H1 (cell line): ENCODE data around the gene HOXD1. TPM values are rescaled to one million over a fixed set of nuclear protein-coding genes. Genes with fewer than 3 reads are reported as not detected.

Experiments used
- CTCF ChIA-PET: fragments of 300-600 bp; sonication (Branson Sonifier 250); formaldehyde crosslinking; loops from one replicate; lab custom pipeline; 2021; ENCODE audit not compliant: partially characterized antibody; lab: Charles Lee
- POLR2A ChIA-PET: fragments of 300-600 bp; sonication (Branson Sonifier 250); formaldehyde crosslinking; loops from one replicate; lab custom pipeline; 2021; ENCODE audit warnings: inconsistent platforms; ENCODE audit not compliant: partially characterized antibody; lab: Charles Lee
- DNase-seq, 2 experiments: peaks; one replicate each; pipeline versions ENCODE4 v3.0.0 to v3.0.0-alpha.2; 2010 to 2022; ENCODE audit warnings: low spot score in 2 of 2, low read depth in 1 of 2, mixed read lengths in 1 of 2
- FAIRE-seq: peaks from 2 replicates; lab custom pipeline; 2011; peaks lifted over from hg19 to GRCh38; lab: Jason Lieb, UNC
- H2AFZ ChIP-seq: 2 replicates; pipeline ENCODE4 v1.8.1; 2012; ENCODE audit warnings: low read length, inconsistent platforms
- H2AK5ac ChIP-seq: 2 replicates; pipeline ENCODE4 v1.6.1; 2013; ENCODE audit warnings: low read depth, low read length
- H2BK120ac ChIP-seq: replicated peaks from 2 replicates; pipeline ENCODE3; 2013; ENCODE audit warnings: low read depth, low read length, inconsistent platforms
- H2BK12ac ChIP-seq: 2 replicates; pipeline ENCODE4 v1.6.1; 2013; ENCODE audit warnings: low read depth, low read length
- H2BK15ac ChIP-seq: 2 replicates; pipeline ENCODE4 v1.6.1; 2013; ENCODE audit warnings: low read length
- H2BK20ac ChIP-seq: 2 replicates; pipeline ENCODE4 v1.6.1; 2013; ENCODE audit warnings: low read length
- H2BK5ac ChIP-seq: 2 replicates; pipeline ENCODE4 v1.6.1; 2013; ENCODE audit warnings: low read depth, low read length
- H3K14ac ChIP-seq: 2 replicates; pipeline ENCODE4 v1.6.1; 2013; ENCODE audit warnings: inconsistent platforms; ENCODE audit not compliant: insufficient read length
- H3K18ac ChIP-seq: 2 replicates; pipeline ENCODE4 v1.6.1; 2013; ENCODE audit warnings: low read length; ENCODE audit errors: extremely low read depth
- H3K23ac ChIP-seq: 2 replicates; pipeline ENCODE4 v1.6.1; 2013; ENCODE audit warnings: inconsistent platforms; ENCODE audit not compliant: insufficient read length
- H3K23me2 ChIP-seq: 2 replicates; pipeline ENCODE4 v1.6.1; 2013; ENCODE audit warnings: low read depth, low read length
- H3K27ac ChIP-seq: 2 replicates; pipeline ENCODE4 v1.6.1; 2011; ENCODE audit warnings: low read depth, low read length, inconsistent platforms
- H3K27me3 ChIP-seq, 4 experiments: replicated peaks in 1 of 4; 1 replicate in 1 of 4; 2 replicates in 3 of 4; pipeline versions ENCODE4 v1.6.1 to v1.8.1; 2011 to 2013; ENCODE audit warnings: low read length in 3 of 4, mild to moderate bottlenecking in 3 of 4, inconsistent platforms in 2 of 4, mixed read lengths in 2 of 4, moderate library complexity in 1 of 4; ENCODE audit not compliant: control insufficient read depth in 3 of 4, insufficient read depth in 3 of 4; ENCODE audit errors: extremely low read depth in 1 of 4
- H3K36me3 ChIP-seq, 4 experiments: 2 replicates each; pipeline versions ENCODE4 v1.6.1 to v1.8.1; 2011 to 2013; ENCODE audit warnings: mild to moderate bottlenecking in 4 of 4, low read length in 3 of 4, moderate library complexity in 2 of 4, control low read depth in 1 of 4, inconsistent platforms in 1 of 4; ENCODE audit not compliant: insufficient read depth in 4 of 4, control insufficient read depth in 2 of 4
- H3K4ac ChIP-seq: replicated peaks from 2 replicates; pipeline ENCODE3; 2013; ENCODE audit warnings: low read length, low read depth, mixed read lengths, inconsistent platforms; ENCODE audit not compliant: insufficient read length
- H3K4me1 ChIP-seq, 4 experiments: replicated peaks in 1 of 4; 1 replicate in 1 of 4; 2 replicates in 3 of 4; pipeline versions ENCODE4 v1.6.1 to v1.8.1; 2011 to 2013; ENCODE audit warnings: low read length in 3 of 4, inconsistent platforms in 2 of 4, mixed read lengths in 1 of 4; ENCODE audit not compliant: insufficient read depth in 4 of 4, control insufficient read depth in 3 of 4
- H3K4me2 ChIP-seq, 2 experiments: 2 replicates each; pipeline versions ENCODE4 v1.6.1 to v1.8.1; 2011 to 2013; ENCODE audit warnings: low read depth in 2 of 2, low read length in 2 of 2, control low read depth in 1 of 2, inconsistent platforms in 1 of 2, mild to moderate bottlenecking in 1 of 2; ENCODE audit not compliant: insufficient read depth in 1 of 2
- H3K4me3 ChIP-seq, 4 experiments: fragments of 200-600, 300-600 bp in 1 of 4; sonication (generic), shearing (Covaris generic), sonication (Bioruptor Twin) in 1 of 4; 2 replicates each; pipeline versions ENCODE4 v1.5.1 to v1.8.1; 2011 to 2016; ENCODE audit warnings: low read length in 4 of 4, low read depth in 3 of 4, control low read depth in 2 of 4, inconsistent platforms in 2 of 4, mild to moderate bottlenecking in 2 of 4, mixed read lengths in 1 of 4, moderate library complexity in 1 of 4; ENCODE audit not compliant: insufficient read depth in 2 of 4; ENCODE audit errors: extremely low read depth in 1 of 4
- H3K56ac ChIP-seq: replicated peaks from 2 replicates; pipeline ENCODE3; 2013; ENCODE audit warnings: low read depth, mild to moderate bottlenecking, mixed read lengths, low read length, inconsistent platforms; ENCODE audit not compliant: insufficient read length
- H3K79me1 ChIP-seq: 2 replicates; pipeline ENCODE4 v1.6.1; 2013; ENCODE audit warnings: low read depth, low read length, control low read depth
- H3K79me2 ChIP-seq, 2 experiments: 2 replicates each; pipeline versions ENCODE4 v1.6.1 to v1.8.1; 2012 to 2013; ENCODE audit warnings: low read length in 2 of 2, mild to moderate bottlenecking in 2 of 2, inconsistent platforms in 1 of 2; ENCODE audit not compliant: insufficient read depth in 2 of 2, control insufficient read depth in 1 of 2
- H3K9ac ChIP-seq, 4 experiments: replicated peaks in 1 of 4; 1 replicate in 1 of 4; 2 replicates in 3 of 4; pipeline versions ENCODE4 v1.6.1 to v1.8.1; 2011 to 2013; ENCODE audit warnings: low read depth in 3 of 4, low read length in 3 of 4, control low read depth in 2 of 4, mild to moderate bottlenecking in 2 of 4, moderate library complexity in 2 of 4, inconsistent platforms in 1 of 4; ENCODE audit errors: extremely low read depth in 1 of 4
- H3K9me3 ChIP-seq, 2 experiments: 2 replicates each; pipeline versions ENCODE4 v1.6.1 to v1.8.1; 2012 to 2013; ENCODE audit warnings: mild to moderate bottlenecking in 2 of 2, moderate library complexity in 2 of 2, control low read depth in 1 of 2, inconsistent platforms in 1 of 2, low read depth in 1 of 2, low read length in 1 of 2, mixed read lengths in 1 of 2; ENCODE audit not compliant: insufficient read depth in 2 of 2
- H4K20me1 ChIP-seq, 2 experiments: replicated peaks in 1 of 2; 2 replicates each; pipeline versions ENCODE3 to v1.8.1; 2011 to 2013; ENCODE audit warnings: inconsistent platforms in 2 of 2, low read length in 2 of 2, mild to moderate bottlenecking in 1 of 2; ENCODE audit not compliant: insufficient read depth in 2 of 2, control insufficient read depth in 1 of 2
- H4K5ac ChIP-seq: 2 replicates; pipeline ENCODE4 v1.6.1; 2013; ENCODE audit warnings: low read length, low read depth, mixed read lengths, inconsistent platforms; ENCODE audit not compliant: insufficient read length
- H4K8ac ChIP-seq: 2 replicates; pipeline ENCODE4 v1.8.0; 2013; ENCODE audit warnings: mild to moderate bottlenecking, moderate library complexity, low read length, inconsistent platforms; ENCODE audit not compliant: insufficient read depth; ENCODE audit errors: extremely low read depth
- H4K91ac ChIP-seq: replicated peaks from 2 replicates; pipeline ENCODE3; 2013; ENCODE audit warnings: low read length, mixed read lengths, inconsistent platforms; ENCODE audit not compliant: insufficient read length
- CBX8 ChIP-seq: fragments of 300-800, 300-1000 bp; sonication (generic); IDR thresholded peaks from 2 replicates; pipeline ENCODE4 v1.7.1; 2016; ENCODE audit warnings: low read depth, low read length, borderline replicate concordance
- EZH2 ChIP-seq: fragments of 200-600 bp; sonication (generic); IDR thresholded peaks from 2 replicates; pipeline ENCODE4 v1.7.1; 2012; ENCODE audit warnings: low read depth, mild to moderate bottlenecking, moderate library complexity, low read length, inconsistent platforms; ENCODE audit not compliant: severe bottlenecking
- KDM5A ChIP-seq: fragments of 200-600 bp; IDR thresholded peaks from 2 replicates; pipeline ENCODE4 v1.7.1; 2012; ENCODE audit warnings: mild to moderate bottlenecking, low read length, inconsistent platforms, mixed read lengths
- RNF2 ChIP-seq: fragments of 200-900, 300-1000 bp; sonication (generic); IDR thresholded peaks from 2 replicates; pipeline ENCODE4 v1.7.1; 2016; ENCODE audit warnings: borderline replicate concordance, low read depth, mild to moderate bottlenecking, antibody characterized with exemption, low read length; ENCODE audit not compliant: poor library complexity, severe bottlenecking; ENCODE audit errors: missing control alignments
- SP1 ChIP-seq: IDR thresholded peaks from 2 replicates; pipeline ENCODE4 v1.6.1; 2011; ENCODE audit warnings: low read depth, low read length
- ZNF274 ChIP-seq: IDR thresholded peaks from 2 replicates; pipeline ENCODE4 v1.7.0; 2012; ENCODE audit warnings: low read length, borderline replicate concordance; ENCODE audit errors: extremely low read depth
- WGBS, 2 experiments: shearing (Covaris generic) in 1 of 2; methylation state at CpG; one replicate each; pipeline versions ENCODE4 v1.1.6 to v1.1.7; 2013 to 2015; ENCODE audit warnings: low lambda C conversion rate in 2 of 2, mixed read lengths in 2 of 2, inconsistent platforms in 1 of 2, low coverage in 1 of 2, missing lambda C conversion rate in 1 of 2; ENCODE audit not compliant: insufficient replicate concordance in 2 of 2, insufficient coverage in 1 of 2, insufficient read length in 1 of 2; ENCODE audit errors: extremely low coverage in 1 of 2, missing lambda C conversion rate in 1 of 2; 5-methylcytosine and 5-hydroxymethylcytosine counted together
- polyA plus RNA-seq, 7 experiments: library from polyadenylated mRNA; depleted of rRNA in 3 of 7; stranded (reverse) in 5 of 7; unstranded in 2 of 7; fragments of >200 nt in 5 of 7; fragments of 200-250 nt in 2 of 7; gene quantifications; 1 replicate in 5 of 7; 2 replicates in 1 of 7; 4 replicates in 1 of 7; pipeline versions ENCODE4 v1.2.1 to v1.2.3, GENCODE V29; 2011 to 2013; ENCODE audit warnings: missing spikeins in 2 of 7, mixed read lengths in 2 of 7
- total RNA-seq: library from RNA; stranded (reverse); fragmentation: NEBNext Ultra II Directional; extraction: Animal tissue kit (Norgen Biotek cat#: 25700); gene quantifications from 2 replicates; pipeline ENCODE4 v1.2.1, GENCODE V29; 2021

HOXD1 gene
- total and polyA plus RNA-seq, 2 of the 8 experiments (the other 6 are each of a cell fraction or from before 2014, with no cell fraction given) = 0.03 TPM; not detected in 1

- CTCF ChIA-PET = interaction anchor here (0.7 to 3.6 kb wide), 23 partner anchors 7 to 986 kb away, joined by 3 to 26 read pairs (median 4); partner anchors contain the start of gene HOXD4
- H3K56ac ChIP-seq = no peak overlapping the region
- H2BK5ac ChIP-seq = no peak overlapping the region
- 0 out of 2 replicates have a peak, but pooled peaks cover 2% of the 10 kb centered on the region for H3K23me2 ChIP-seq
- H3K4me1 ChIP-seq = peaks cover 0 to 12% (median 6%) of the 10 kb centered on the region in 4 experiments; a peak in 5 of 7 replicates
- FAIRE-seq (no peak), DNase-seq (no peak)
- H3K23ac ChIP-seq = no peak overlapping the region
- no peak overlapping the region for H4K8ac ChIP-seq
- H3K79me1 ChIP-seq = no peaks in the 10 kb centered on the region
- no peak overlapping the region for H3K4me3 ChIP-seq
- H2AK5ac ChIP-seq = peak overlapping the region; percentile 76; the same call in 1 of the 2 replicates
- H4K5ac ChIP-seq = no peak overlapping the region
- no peak overlapping the region for H2BK120ac ChIP-seq
- no peak overlapping the region for H3K9ac ChIP-seq
- no peak overlapping the region for H3K14ac ChIP-seq
- no peak overlapping the region for H2AFZ ChIP-seq
- H3K27ac ChIP-seq = no peak overlapping the region
- peaks cover 39 to 43% of the 10 kb centered on the region in 2 experiments for H4K20me1 ChIP-seq
- POLR2A ChIA-PET = interaction anchor here (1.3 kb wide), 1 partner anchor 22 kb away, joined by 4 read pairs; no protein-coding TSS in a partner anchor
- H4K91ac ChIP-seq = no peak overlapping the region
- TF ChIP-seq RNF2 (peak; percentile 58), ZNF274 (no peak), CBX8 (peak; percentile 31; the same call in 1 of the 2 replicates), KDM5A (no peak), SP1 (no peak), EZH2 (peak; percentile 66)
- no peak overlapping the region for H3K4ac ChIP-seq
- H3K79me2 ChIP-seq = no peaks in the 10 kb centered on the region
- H3K9me3 ChIP-seq = no peaks in the 10 kb centered on the region
- peaks cover 0 to 5% (median 0%) of the 10 kb centered on the region in 4 experiments; a peak in 1 of 8 replicates for H3K36me3 ChIP-seq
- H3K4me2 ChIP-seq = no peak overlapping the region
- H3K27me3 ChIP-seq = peaks cover 98 to 100% (median 100%) of the 10 kb centered on the region in 4 experiments
- WGBS, 2 experiments = 15% methylated on average over 22 of the region's 22 CpGs; no CpG with 5 or more reads in 1 of the 2 experiments
- H3K18ac ChIP-seq = no peak overlapping the region
- H2BK20ac ChIP-seq = no peak overlapping the region
- peak overlapping the region; percentile 14 for H2BK12ac ChIP-seq
- H2BK15ac ChIP-seq = 0 out of 2 replicates have a peak overlapping the region, but pooled peaks have one; percentile 53
Observed at GRCh38 chr2:176161825-176162626, 26.4 kb upstream of the HOXD1 start.
